IMR-90 (cell line): Measurements from ENCODE around the gene PHACTR3. TPM values are rescaled to one million over a fixed set of nuclear protein-coding genes. Genes with fewer than 3 reads are reported as not detected.

Experiments used
- ATAC-seq: fragments of 200-7000 bp; cut with Tn5 transposase; 2 replicates; pipeline ENCODE4 v1.9.1; 2020; ENCODE audit warnings: low read depth, mild to moderate bottlenecking, moderate library complexity
- BruUV-seq: library from RNA; stranded (reverse); fragments of 400-500 nt; replicated peaks from 2 replicates; lab custom pipeline; 2021; lab: Mats Ljungman, UMichigan
- CTCF ChIA-PET: fragments of 300-600 bp; formaldehyde crosslinking; extraction: SDS; loops from one replicate; lab custom pipeline; 2021; ENCODE audit warnings: antibody characterized with exemption; lab: Yijun Ruan, JAX
- POLR2A ChIA-PET: fragments of 300-600 bp; sonication (Branson Sonifier 250); formaldehyde crosslinking; loops from one replicate; lab custom pipeline; 2022; ENCODE audit warnings: antibody characterized with exemption; ENCODE audit not compliant: unreplicated experiment; lab: Charles Lee
- DNase-seq: peaks from one replicate; pipeline ENCODE4 v3.0.0; 2013
- H2AFZ ChIP-seq: replicated peaks from 2 replicates; pipeline ENCODE3; 2013; ENCODE audit warnings: low read length, mild to moderate bottlenecking; ENCODE audit not compliant: poor library complexity
- H2AK5ac ChIP-seq: 2 replicates; pipeline ENCODE4 v1.6.1; 2013; ENCODE audit warnings: low read depth, low read length, inconsistent platforms
- H2AK9ac ChIP-seq: replicated peaks from 2 replicates; pipeline ENCODE3; 2013; ENCODE audit warnings: mild to moderate bottlenecking, low read depth, low read length, moderate library complexity; ENCODE audit not compliant: poor library complexity
- H2BK120ac ChIP-seq: 2 replicates; pipeline ENCODE4 v1.6.1; 2013; ENCODE audit warnings: low read depth, low read length, inconsistent platforms
- H2BK15ac ChIP-seq: 3 replicates; pipeline ENCODE4 v1.6.1; 2013; ENCODE audit warnings: low read depth, low read length, inconsistent platforms
- H2BK20ac ChIP-seq: 2 replicates; pipeline ENCODE4 v1.6.1; 2013; ENCODE audit warnings: low read depth, mild to moderate bottlenecking, inconsistent platforms, low read length, moderate library complexity
- H2BK5ac ChIP-seq: 2 replicates; pipeline ENCODE4 v1.6.1; 2013; ENCODE audit warnings: mild to moderate bottlenecking, low read depth, low read length, inconsistent platforms; ENCODE audit not compliant: poor library complexity, severe bottlenecking
- H3K14ac ChIP-seq: replicated peaks from 2 replicates; pipeline ENCODE4 v1.6.1; 2013; ENCODE audit warnings: low read depth, low read length, inconsistent platforms
- H3K18ac ChIP-seq: 2 replicates; pipeline ENCODE4 v1.6.1; 2013; ENCODE audit warnings: low read depth, low read length, control low read depth
- H3K23ac ChIP-seq: 2 replicates; pipeline ENCODE4 v1.6.1; 2013; ENCODE audit warnings: low read depth, low read length, inconsistent platforms
- H3K27ac ChIP-seq: 2 replicates; pipeline ENCODE4 v1.5.1; 2013; ENCODE audit warnings: mild to moderate bottlenecking, control low read depth, low read length; ENCODE audit not compliant: insufficient read depth
- H3K27me3 ChIP-seq: 2 replicates; pipeline ENCODE4 v1.6.1; 2013; ENCODE audit warnings: low read length; ENCODE audit not compliant: control insufficient read depth, insufficient read depth
- H3K36me3 ChIP-seq: 2 replicates; pipeline ENCODE4 v1.6.1; 2013; ENCODE audit warnings: low read length, mixed read lengths; ENCODE audit not compliant: control insufficient read depth, insufficient read depth
- H3K4ac ChIP-seq: 2 replicates; pipeline ENCODE4 v1.6.1; 2013; ENCODE audit warnings: low read depth, low read length, inconsistent platforms
- H3K4me1 ChIP-seq: 2 replicates; pipeline ENCODE4 v1.6.1; 2013; ENCODE audit warnings: low read length, mixed read lengths; ENCODE audit not compliant: control insufficient read depth, insufficient read depth
- H3K4me2 ChIP-seq: 2 replicates; pipeline ENCODE4 v1.6.1; 2013; ENCODE audit warnings: low read depth, mild to moderate bottlenecking, control low read depth, low read length, moderate library complexity
- H3K4me3 ChIP-seq: 2 replicates; pipeline ENCODE4 v1.5.1; 2013; ENCODE audit warnings: low read depth, mild to moderate bottlenecking, control low read depth, low read length, moderate library complexity; ENCODE audit not compliant: insufficient read depth
- H3K56ac ChIP-seq: 2 replicates; pipeline ENCODE4 v1.6.1; 2013; ENCODE audit warnings: low read length, inconsistent platforms; ENCODE audit not compliant: insufficient read depth; ENCODE audit errors: extremely low read depth
- H3K79me1 ChIP-seq, 2 experiments: 2 replicates each; pipeline ENCODE4 v1.6.1; 2013; ENCODE audit warnings: low read length in 2 of 2, inconsistent platforms in 1 of 2, low read depth in 1 of 2
- H3K9ac ChIP-seq: 2 replicates; pipeline ENCODE4 v1.6.1; 2013; ENCODE audit warnings: low read depth, low read length, control low read depth
- H3K9me1 ChIP-seq: 2 replicates; pipeline ENCODE4 v1.6.1; 2013; ENCODE audit warnings: low read length, inconsistent platforms; ENCODE audit not compliant: insufficient read depth
- H3K9me3 ChIP-seq: 2 replicates; pipeline ENCODE4 v1.6.1; 2013; ENCODE audit warnings: low read length; ENCODE audit not compliant: control insufficient read depth, insufficient read depth
- H4K20me1 ChIP-seq: 2 replicates; pipeline ENCODE4 v1.6.1; 2013; ENCODE audit warnings: low read length, inconsistent platforms; ENCODE audit not compliant: insufficient read depth
- H4K5ac ChIP-seq: 2 replicates; pipeline ENCODE4 v1.6.1; 2013; ENCODE audit warnings: mild to moderate bottlenecking, low read depth, low read length, control low read depth
- H4K8ac ChIP-seq, 2 experiments: 2 replicates each; pipeline ENCODE4 v1.6.1; 2013; ENCODE audit warnings: low read depth in 2 of 2, low read length in 2 of 2, control low read depth in 1 of 2, inconsistent platforms in 1 of 2
- H4K91ac ChIP-seq: 2 replicates; pipeline ENCODE4 v1.6.1; 2013; ENCODE audit warnings: low read depth, low read length, inconsistent platforms; ENCODE audit not compliant: insufficient read depth
- BHLHE40 ChIP-seq: fragments of 150-350 bp; IDR thresholded peaks from 2 replicates; pipeline ENCODE4 v1.6.1; 2016; ENCODE audit warnings: mild to moderate bottlenecking, low read depth, low read length
- CEBPB ChIP-seq: IDR thresholded peaks from 2 replicates; pipeline ENCODE4 v1.6.1; 2012; ENCODE audit warnings: low read depth, low read length, improper control_type of control experiment
- CHD1 ChIP-seq: IDR thresholded peaks from 2 replicates; pipeline ENCODE4 v1.6.1; 2012; ENCODE audit warnings: low read depth, low read length, improper control_type of control experiment
- CTCF ChIP-seq: conservative IDR thresholded peaks from 2 replicates; pipeline ENCODE4 v1.5.1; 2012; ENCODE audit warnings: mild to moderate bottlenecking, low read depth, low read length, improper control_type of control experiment
- ELK1 ChIP-seq: fragments of 150-350 bp; IDR thresholded peaks from 2 replicates; pipeline ENCODE4 v1.6.1; 2016; ENCODE audit warnings: low read depth, mild to moderate bottlenecking, low read length, moderate library complexity, borderline replicate concordance
- FOS ChIP-seq: fragments of 150-350 bp; IDR thresholded peaks from 2 replicates; pipeline ENCODE4 v1.6.1; 2016; ENCODE audit warnings: low read depth, low read length
- MAFK ChIP-seq: IDR thresholded peaks from 2 replicates; pipeline ENCODE4 v1.6.1; 2012; ENCODE audit warnings: low read depth, low read length, improper control_type of control experiment
- MAZ ChIP-seq: IDR thresholded peaks from 2 replicates; pipeline ENCODE4 v1.6.1; 2012; ENCODE audit warnings: low read depth, mild to moderate bottlenecking, low read length, improper control_type of control experiment, moderate library complexity, borderline replicate concordance
- MXI1 ChIP-seq: IDR thresholded peaks from 2 replicates; pipeline ENCODE4 v1.6.1; 2012; ENCODE audit warnings: low read depth, mild to moderate bottlenecking, low read length, moderate library complexity, borderline replicate concordance
- NFE2L2 ChIP-seq: fragments of 150-350 bp; IDR thresholded peaks from 2 replicates; pipeline ENCODE4 v1.6.1; 2016; ENCODE audit warnings: low read depth, mild to moderate bottlenecking, low read length
- POLR2A ChIP-seq: IDR thresholded peaks from 2 replicates; pipeline ENCODE4 v1.6.1; 2012; ENCODE audit warnings: mild to moderate bottlenecking, low read depth, low read length
- RAD21 ChIP-seq: IDR thresholded peaks from 2 replicates; pipeline ENCODE4 v1.6.1; 2012; ENCODE audit warnings: low read length, improper control_type of control experiment
- RCOR1 ChIP-seq: IDR thresholded peaks from 2 replicates; pipeline ENCODE4 v1.6.1; 2012; ENCODE audit warnings: mild to moderate bottlenecking, low read length, improper control_type of control experiment; ENCODE audit not compliant: insufficient replicate concordance
- SMC3 ChIP-seq: fragments of 150-350 bp; IDR thresholded peaks from 2 replicates; pipeline ENCODE4 v1.6.1; 2016; ENCODE audit warnings: low read depth, mild to moderate bottlenecking, antibody characterized with exemption, low read length, moderate library complexity
- USF2 ChIP-seq: fragments of 150-350 bp; IDR thresholded peaks from 2 replicates; pipeline ENCODE4 v1.6.1; 2017; ENCODE audit warnings: mild to moderate bottlenecking, antibody characterized with exemption, low read length, low read depth
- WGBS, 2 experiments: methylation state at CpG; one replicate each; pipeline versions ENCODE4 v1.1.5 to v1.1.7; 2013; ENCODE audit warnings: missing lambda C conversion rate in 2 of 2; ENCODE audit not compliant: insufficient read length in 1 of 2; ENCODE audit errors: extremely low coverage in 2 of 2; 5-methylcytosine and 5-hydroxymethylcytosine counted together
- dilution Hi-C: fragments of 300-500 bp; cut with HindIII; formaldehyde crosslinking; loops from one replicate; pipeline ENCODE4 v1.14.3; 2018; ENCODE audit warnings: low sequenced_read_pairs; ENCODE audit not compliant: unreplicated experiment
- in situ Hi-C: fragments of 300-500 bp; cut with MboI; formaldehyde crosslinking; loops from 3 replicates; pipeline ENCODE4 v1.14.3; 2019; ENCODE audit warnings: low sequenced_read_pairs, inconsistent platforms, mixed read lengths
- intact Hi-C: fragments of 100-400 bp; cut with micrococcal nuclease; formaldehyde crosslinking; loops from 2 replicates; pipeline ENCODE4 v1.10.0; 2022
- polyA plus RNA-seq, 3 experiments: library from polyadenylated mRNA; depleted of rRNA; stranded (reverse); fragments of >200 nt; gene quantifications; 2 replicates each; pipeline ENCODE4 v1.2.3, GENCODE V29; 2012; ENCODE audit warnings: low replicate concordance in 1 of 3
- total RNA-seq: library from RNA; depleted of rRNA; stranded (reverse); fragments of >200 nt; gene quantifications from 2 replicates; pipeline ENCODE4 v1.2.3, GENCODE V29; 2012

Gene PHACTR3
- total and polyA plus RNA-seq, 2 of the 4 experiments (the other 2 are of a cell fraction) = not detected

- BruUV-seq = no TSS peak
- Histone ChIP-seq H2AK9ac (no peak overlapping the region), H3K4me2 (no peak overlapping the region), H3K9ac (no peak overlapping the region), H3K56ac (no peak overlapping the region), H3K4ac (no peak overlapping the region), H3K4me3 (no peak overlapping the region), H3K79me1 (no peaks in the 10 kb centered on the region), H2BK15ac (no peak overlapping the region), H2AK5ac (no peak overlapping the region), H3K27me3 (no peaks in the 10 kb centered on the region; the same call in 1 of the 2 replicates), H4K5ac (no peak overlapping the region), H4K8ac (no peak overlapping the region), H2BK5ac (no peak overlapping the region), H3K9me1 (no peaks in the 10 kb centered on the region), H3K23ac (no peak overlapping the region), H3K4me1 (no peaks in the 10 kb centered on the region), H3K14ac (no peak overlapping the region), H2AFZ (no peak overlapping the region), H4K91ac (no peak overlapping the region), H4K20me1 (no peaks in the 10 kb centered on the region), H3K18ac (no peak overlapping the region), H3K9me3 (peaks cover 8% of the 10 kb centered on the region; the same call in 1 of the 2 replicates), H3K36me3 (no peaks in the 10 kb centered on the region), H2BK120ac (no peak overlapping the region), H2BK20ac (no peak overlapping the region), H3K27ac (no peak overlapping the region)
- ChIA-PET CTCF (no interaction called here), POLR2A (interaction anchor here (0.6 kb wide), 1 partner anchor 10 kb away, joined by 3 read pairs; no protein-coding TSS in a partner anchor)
- 17% methylated on average over 3 of the region's 8 CpGs; no CpG with 5 or more reads in 1 of the 2 experiments for WGBS, 2 experiments
- no peak for DNase-seq
- dilution Hi-C loops = no loop called here
- no peak for ATAC-seq
- intact Hi-C loops = no loop called here
- in situ Hi-C loops = no loop called here
- no peak for TF ChIP-seq CTCF
- TF ChIP-seq CEBPB = no peak
- no peak for TF ChIP-seq RCOR1
- no peak for TF ChIP-seq MXI1
- TF ChIP-seq FOS = no peak
- TF ChIP-seq USF2 = no peak
- TF ChIP-seq CHD1 = no peak
- TF ChIP-seq POLR2A = no peak
- no peak for TF ChIP-seq RAD21
- TF ChIP-seq MAZ = no peak
- TF ChIP-seq SMC3 = no peak
- no peak for TF ChIP-seq ELK1
- TF ChIP-seq NFE2L2 = no peak
- no peak for TF ChIP-seq BHLHE40
- no peak for TF ChIP-seq MAFK
Observed at GRCh38 chr20:59824711-59825562, 220.6 kb downstream of the PHACTR3 start.
